Mesendoderm (in vitro differentiated cells): ENCODE measurements around the gene SSX7.
"Not testable (repeated sequence)": the region's sequence is repeated elsewhere in the genome, so short reads cannot be mapped to it uniquely, and the experiment has no call there.

Source experiments
- DNase-seq: peaks from one replicate; pipeline ENCODE4 v3.0.0; 2013
- H2AK5ac ChIP-seq: 2 replicates; pipeline ENCODE4 v1.6.1; 2013; ENCODE audit warnings: low read length, inconsistent platforms
- H2BK120ac ChIP-seq: 2 replicates; pipeline ENCODE4 v1.6.1; 2013; ENCODE audit warnings: low read depth, mild to moderate bottlenecking, low read length, moderate library complexity, mixed read lengths
- H2BK15ac ChIP-seq: replicated peaks from 2 replicates; pipeline ENCODE4 v1.6.1; 2013; ENCODE audit warnings: low read depth, mild to moderate bottlenecking, moderate library complexity
- H2BK5ac ChIP-seq: 2 replicates; pipeline ENCODE4 v1.6.1; 2013; ENCODE audit warnings: low read length, inconsistent platforms
- H3K18ac ChIP-seq: 2 replicates; pipeline ENCODE4 v1.6.1; 2013; ENCODE audit warnings: mild to moderate bottlenecking, low read length, mixed read lengths
- H3K23ac ChIP-seq: one replicate; pipeline ENCODE4 v1.6.1; 2013; ENCODE audit warnings: low read length
- H3K27ac ChIP-seq: 2 replicates; pipeline ENCODE4 v1.5.1; 2013; ENCODE audit warnings: low read depth, mild to moderate bottlenecking, inconsistent platforms, low read length, moderate library complexity
- H3K27me3 ChIP-seq: 2 replicates; pipeline ENCODE4 v1.6.1; 2013; ENCODE audit warnings: low read length, control low read depth, mild to moderate bottlenecking, inconsistent platforms; ENCODE audit not compliant: insufficient read depth, poor library complexity
- H3K36me3 ChIP-seq: 2 replicates; pipeline ENCODE4 v1.6.1; 2013; ENCODE audit warnings: low read length, inconsistent platforms; ENCODE audit not compliant: control insufficient read depth, insufficient read depth
- H3K4ac ChIP-seq: one replicate; pipeline ENCODE4 v1.6.1; 2013; ENCODE audit warnings: low read depth, mild to moderate bottlenecking, low read length, moderate library complexity
- H3K4me1 ChIP-seq: 2 replicates; pipeline ENCODE4 v1.6.1; 2013; ENCODE audit warnings: low read depth, low read length, inconsistent platforms; ENCODE audit not compliant: control insufficient read depth
- H3K4me2 ChIP-seq: 2 replicates; pipeline ENCODE4 v1.6.1; 2013; ENCODE audit warnings: low read length
- H3K4me3 ChIP-seq: 2 replicates; pipeline ENCODE4 v1.5.1; 2013; ENCODE audit warnings: mild to moderate bottlenecking, low read length
- H3K56ac ChIP-seq: one replicate; pipeline ENCODE4 v1.6.1; 2013; ENCODE audit warnings: low read length
- H3K79me1 ChIP-seq: 2 replicates; pipeline ENCODE4 v1.6.1; 2013; ENCODE audit warnings: low read length, inconsistent platforms
- H3K79me2 ChIP-seq: 2 replicates; pipeline ENCODE4 v1.6.1; 2013; ENCODE audit warnings: mild to moderate bottlenecking, low read length; ENCODE audit not compliant: control insufficient read depth, insufficient read depth
- H3K9ac ChIP-seq: 2 replicates; pipeline ENCODE4 v1.6.1; 2013; ENCODE audit warnings: low read length, inconsistent platforms
- H4K5ac ChIP-seq: one replicate; pipeline ENCODE4 v1.6.1; 2013; ENCODE audit warnings: low read length
- H4K8ac ChIP-seq: one replicate; pipeline ENCODE4 v1.6.1; 2013; ENCODE audit warnings: low read depth, mild to moderate bottlenecking, control low read depth, low read length, moderate library complexity
- WGBS: extraction: QIAGEN DNeasy Blood & Tissue Kit; methylation state at CpG from one replicate; pipeline ENCODE4 v1.1.7; 2013; ENCODE audit warnings: low lambda C conversion rate, missing lambda C conversion rate; ENCODE audit not compliant: insufficient coverage; ENCODE audit errors: extremely low coverage; 5-methylcytosine and 5-hydroxymethylcytosine counted together

SSX7 gene

DNA sequence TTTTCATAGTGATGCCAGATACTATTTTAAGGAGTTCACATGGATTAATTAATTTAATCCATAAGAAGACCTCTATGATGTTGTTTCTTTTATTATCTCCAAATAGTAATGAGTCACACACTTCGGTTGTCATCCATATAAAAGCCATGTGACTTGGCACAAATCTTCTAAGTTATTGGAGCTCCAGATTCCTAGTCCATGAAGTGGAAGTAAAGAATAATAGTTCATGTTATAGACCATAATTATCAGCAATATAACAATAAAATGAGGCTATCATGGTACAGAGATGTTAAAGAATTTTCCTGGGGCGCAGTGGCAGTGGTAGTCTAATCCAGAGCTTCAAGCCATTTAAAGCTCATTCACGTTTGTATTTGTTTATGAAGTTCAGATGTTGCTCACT is 26.2 kb downstream of the SSX7 start:
- H2BK15ac ChIP-seq, H3K18ac ChIP-seq, H3K36me3 ChIP-seq, H3K79me1 ChIP-seq, H4K8ac ChIP-seq, H4K5ac ChIP-seq, H3K4ac ChIP-seq, H3K79me2 ChIP-seq, H2BK120ac ChIP-seq, H2BK5ac ChIP-seq, DNase-seq, H3K27me3 ChIP-seq, H3K27ac ChIP-seq, H3K56ac ChIP-seq, H3K4me2 ChIP-seq, H3K4me3 ChIP-seq, H3K9ac ChIP-seq, H3K4me1 ChIP-seq, H3K23ac ChIP-seq, H2AK5ac ChIP-seq: not testable (repeated sequence)
- WGBS = no CpG with 5 or more reads among the region's 3 CpGs

DNA sequence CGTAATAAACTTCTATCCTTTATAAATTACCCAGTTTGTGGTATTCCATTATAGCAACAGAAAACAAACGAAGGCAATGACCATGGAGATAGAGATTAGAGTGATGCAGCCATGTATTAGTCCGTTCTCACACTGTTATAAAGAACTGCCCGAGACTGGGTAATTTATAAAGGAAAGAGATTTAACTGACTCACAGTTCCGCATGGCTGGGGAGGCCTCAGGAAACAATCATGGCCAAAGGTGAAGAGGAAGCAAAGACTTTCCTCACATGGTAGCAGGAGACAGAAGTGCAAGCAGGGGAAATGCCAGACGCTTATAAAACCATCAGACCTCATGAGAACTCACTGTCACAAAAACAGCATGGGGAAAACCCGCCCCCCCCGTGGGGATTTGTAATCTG is 34.0 kb downstream of the SSX7 start:
- H3K18ac ChIP-seq, H4K8ac ChIP-seq, H2BK15ac ChIP-seq, H3K79me2 ChIP-seq, DNase-seq, H3K27ac ChIP-seq, H3K4ac ChIP-seq, H3K9ac ChIP-seq, H2BK120ac ChIP-seq, H4K5ac ChIP-seq, H3K23ac ChIP-seq, H3K27me3 ChIP-seq, H3K79me1 ChIP-seq, H2BK5ac ChIP-seq, H3K4me3 ChIP-seq, H2AK5ac ChIP-seq, H3K36me3 ChIP-seq, H3K4me2 ChIP-seq, H3K4me1 ChIP-seq, H3K56ac ChIP-seq: not testable (repeated sequence)
- no CpG with 5 or more reads among the region's 8 CpGs for WGBS

DNA sequence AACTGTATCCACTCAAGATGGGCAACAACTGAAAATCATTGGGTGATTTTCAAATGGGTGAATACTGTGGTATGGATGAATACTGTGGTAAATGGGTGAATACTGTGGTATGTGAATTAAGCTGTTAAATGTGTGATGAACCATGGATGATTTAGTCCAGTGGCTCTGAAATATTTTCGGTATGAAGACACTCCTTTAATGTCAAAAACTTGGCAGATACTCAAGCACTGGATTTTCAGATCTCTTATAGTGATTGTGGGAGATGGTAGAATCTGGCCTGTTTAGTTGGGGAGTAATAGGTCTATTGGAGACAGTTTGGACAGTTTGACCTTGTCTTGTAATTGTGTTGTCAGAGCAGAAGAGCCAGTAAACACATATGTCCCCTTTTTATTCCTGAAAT is 45.7 kb downstream of the SSX7 start:
- Histone ChIP-seq H3K56ac (no peak overlapping the region), H3K23ac (no peak overlapping the region), H3K79me2 (no peaks in the 10 kb centered on the region), H3K4me2 (no peak overlapping the region), H3K4me1 (no peaks in the 10 kb centered on the region), H3K79me1 (no peaks in the 10 kb centered on the region), H3K18ac (no peak overlapping the region), H2AK5ac (no peak overlapping the region), H2BK5ac (no peak overlapping the region), H2BK15ac (no peak overlapping the region), H3K9ac (no peak overlapping the region), H3K27ac (no peak overlapping the region), H4K5ac (no peak overlapping the region), H3K4me3 (no peak overlapping the region), H3K4ac (no peak overlapping the region), H3K36me3 (no peaks in the 10 kb centered on the region), H4K8ac (no peak overlapping the region), H3K27me3 (no peaks in the 10 kb centered on the region), H2BK120ac (no peak overlapping the region)
- WGBS = no CpG with 5 or more reads among the region's 1 CpG
- no peak for DNase-seq

DNA sequence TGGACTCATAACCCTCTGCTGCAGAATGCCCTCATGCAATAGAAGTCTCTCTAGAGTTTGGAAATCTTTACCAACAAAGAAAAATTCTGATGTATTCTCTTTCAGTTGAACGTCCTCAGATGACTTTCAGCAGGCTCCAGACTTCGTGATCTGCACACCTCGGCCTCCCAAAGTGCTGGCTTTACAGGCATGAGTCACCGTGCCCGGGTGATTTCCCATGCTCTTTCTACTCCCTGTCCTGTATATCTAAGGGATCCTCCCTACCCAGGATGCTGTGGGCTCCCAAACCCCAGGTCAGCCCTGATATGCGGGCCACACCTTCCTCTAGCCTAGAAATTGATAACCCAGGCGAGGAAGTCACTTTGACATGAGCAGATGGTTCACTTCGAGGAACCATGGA is 51.5 kb downstream of the SSX7 start:
- H3K36me3 ChIP-seq, H3K79me2 ChIP-seq, H3K18ac ChIP-seq, H3K27ac ChIP-seq, H2AK5ac ChIP-seq, H3K4me1 ChIP-seq, H3K56ac ChIP-seq, H3K79me1 ChIP-seq, H3K4me2 ChIP-seq, H2BK15ac ChIP-seq, H2BK120ac ChIP-seq, H2BK5ac ChIP-seq, H3K27me3 ChIP-seq, DNase-seq, H3K23ac ChIP-seq, H4K5ac ChIP-seq, H4K8ac ChIP-seq, H3K9ac ChIP-seq, H3K4me3 ChIP-seq, H3K4ac ChIP-seq: not testable (repeated sequence)
- WGBS = no CpG with 5 or more reads among the region's 8 CpGs

DNA sequence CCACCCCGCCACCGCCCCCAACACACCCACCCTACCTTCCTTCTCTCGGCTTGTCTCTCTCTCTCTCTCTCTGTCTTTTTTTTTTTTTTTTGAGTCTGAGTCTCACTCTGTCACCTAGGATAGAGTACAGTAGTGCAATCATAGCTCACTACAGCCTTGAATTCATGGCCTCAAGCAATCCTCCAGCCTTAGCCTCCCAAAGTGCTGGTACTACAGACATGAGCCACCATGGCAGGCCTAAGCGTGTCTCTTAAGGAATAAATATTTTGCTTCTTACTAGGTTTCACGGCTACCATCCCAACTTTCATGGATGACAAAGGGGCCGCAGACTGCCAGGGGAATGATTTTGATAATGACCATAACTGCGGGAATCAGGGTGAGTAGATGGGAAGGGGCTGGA is 55.8 kb downstream of the SSX7 start:
- Histone ChIP-seq H3K4ac (no peak overlapping the region), H3K79me2 (no peaks in the 10 kb centered on the region), H3K27ac (no peak overlapping the region), H2AK5ac (no peak overlapping the region), H2BK120ac (no peak overlapping the region), H3K36me3 (no peaks in the 10 kb centered on the region), H3K9ac (no peak overlapping the region), H3K4me1 (no peaks in the 10 kb centered on the region), H4K8ac (no peak overlapping the region), H3K4me3 (no peak overlapping the region), H2BK5ac (no peak overlapping the region), H2BK15ac (no peak overlapping the region), H3K27me3 (no peaks in the 10 kb centered on the region), H3K4me2 (no peak overlapping the region), H3K23ac (no peak overlapping the region), H3K56ac (no peak overlapping the region), H3K18ac (no peak overlapping the region), H3K79me1 (no peaks in the 10 kb centered on the region), H4K5ac (no peak overlapping the region)
- WGBS = no CpG with 5 or more reads among the region's 7 CpGs
- no peak for DNase-seq

DNA sequence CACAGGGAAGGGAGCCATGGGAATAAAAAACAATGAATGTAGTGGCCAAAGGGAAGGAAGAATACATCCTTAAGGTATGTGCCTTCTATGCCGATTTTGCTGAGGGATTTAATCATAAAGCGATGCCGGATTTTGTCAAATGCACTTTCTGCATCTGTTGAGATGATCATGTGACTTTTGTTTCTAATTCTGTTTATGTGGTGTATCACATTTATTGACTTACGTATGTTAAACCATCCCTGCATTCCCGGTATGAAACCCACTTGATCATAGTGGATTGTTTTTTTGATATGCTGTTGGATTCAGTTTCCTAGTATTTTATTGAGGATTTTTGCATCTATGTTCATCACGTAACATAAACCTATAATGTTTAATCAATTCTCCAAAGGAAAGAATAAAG is 60.0 kb downstream of the SSX7 start:
- no peak overlapping the region for H3K23ac ChIP-seq
- no peaks in the 10 kb centered on the region for H3K36me3 ChIP-seq
- no peak overlapping the region for H3K4me3 ChIP-seq
- no peak overlapping the region for H3K4me2 ChIP-seq
- no peak overlapping the region for H2BK5ac ChIP-seq
- no peak overlapping the region for H3K18ac ChIP-seq
- no CpG with 5 or more reads among the region's 6 CpGs for WGBS
- no peak overlapping the region for H3K9ac ChIP-seq
- H3K4me1 ChIP-seq = no peaks in the 10 kb centered on the region
- H4K5ac ChIP-seq = no peak overlapping the region
- H3K79me2 ChIP-seq = no peaks in the 10 kb centered on the region
- H2BK120ac ChIP-seq = no peak overlapping the region
- H3K79me1 ChIP-seq = no peaks in the 10 kb centered on the region
- DNase-seq = no peak
- H4K8ac ChIP-seq = no peak overlapping the region
- no peak overlapping the region for H2BK15ac ChIP-seq
- no peaks in the 10 kb centered on the region for H3K27me3 ChIP-seq
- no peak overlapping the region for H3K27ac ChIP-seq
- H3K4ac ChIP-seq = no peak overlapping the region
- no peak overlapping the region for H2AK5ac ChIP-seq
- H3K56ac ChIP-seq = no peak overlapping the region
